B cell (primary cell): ENCODE results near the gene CECR2.

Source experiments
- EZH2 ChIP-seq: IDR thresholded peaks from 2 replicates; pipeline ENCODE4 v1.6.1; 2012; ENCODE audit warnings: borderline replicate concordance, low read depth, mild to moderate bottlenecking, moderate library complexity, low read length; ENCODE audit not compliant: insufficient read depth, poor library complexity, severe bottlenecking
- TF ChIP-seq, protein P1 (sequence below): fragments of 200-600 bp; IDR thresholded peaks from one replicate; pipeline ENCODE4 v1.8.0; 2022; ENCODE audit warnings: antibody characterized with exemption, mild to moderate bottlenecking

DNA sequence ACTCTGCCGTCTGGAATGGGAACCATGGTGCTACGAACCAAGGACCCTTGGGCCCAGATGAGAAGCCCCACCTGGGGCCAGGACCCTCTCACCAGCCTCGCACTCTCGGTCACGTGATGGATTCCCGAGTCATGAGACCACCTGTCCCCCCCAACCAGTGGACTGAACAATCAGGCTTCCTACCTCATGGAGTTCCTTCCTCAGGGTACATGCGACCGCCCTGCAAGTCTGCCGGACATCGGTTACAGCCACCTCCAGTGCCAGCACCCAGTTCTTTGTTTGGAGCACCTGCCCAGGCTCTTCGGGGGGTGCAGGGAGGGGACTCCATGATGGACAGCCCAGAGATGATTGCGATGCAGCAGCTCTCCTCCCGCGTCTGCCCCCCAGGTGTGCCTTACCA lies 173.2 kb downstream of the CECR2 start:
- no peak for TF ChIP-seq EZH2
- TF ChIP-seq, protein P1, sequence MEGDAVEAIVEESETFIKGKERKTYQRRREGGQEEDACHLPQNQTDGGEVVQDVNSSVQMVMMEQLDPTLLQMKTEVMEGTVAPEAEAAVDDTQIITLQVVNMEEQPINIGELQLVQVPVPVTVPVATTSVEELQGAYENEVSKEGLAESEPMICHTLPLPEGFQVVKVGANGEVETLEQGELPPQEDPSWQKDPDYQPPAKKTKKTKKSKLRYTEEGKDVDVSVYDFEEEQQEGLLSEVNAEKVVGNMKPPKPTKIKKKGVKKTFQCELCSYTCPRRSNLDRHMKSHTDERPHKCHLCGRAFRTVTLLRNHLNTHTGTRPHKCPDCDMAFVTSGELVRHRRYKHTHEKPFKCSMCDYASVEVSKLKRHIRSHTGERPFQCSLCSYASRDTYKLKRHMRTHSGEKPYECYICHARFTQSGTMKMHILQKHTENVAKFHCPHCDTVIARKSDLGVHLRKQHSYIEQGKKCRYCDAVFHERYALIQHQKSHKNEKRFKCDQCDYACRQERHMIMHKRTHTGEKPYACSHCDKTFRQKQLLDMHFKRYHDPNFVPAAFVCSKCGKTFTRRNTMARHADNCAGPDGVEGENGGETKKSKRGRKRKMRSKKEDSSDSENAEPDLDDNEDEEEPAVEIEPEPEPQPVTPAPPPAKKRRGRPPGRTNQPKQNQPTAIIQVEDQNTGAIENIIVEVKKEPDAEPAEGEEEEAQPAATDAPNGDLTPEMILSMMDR, result no peak
